ENCODE data around the gene SPTBN2.

The SPTBN2 gene

GRCh38 chr11:66729447-66729846, 431 bp upstream of the SPTBN2 start:
- no peak overlapping the region for H3K4me3 ChIP-seq (ENCODE audit: low read length in 2 of 2)
- H3K9me3 ChIP-seq (replicated peaks in 1 of 2; ENCODE audit: control insufficient read depth in 2 of 2, insufficient read depth in 1 of 2, low read depth in 1 of 2, low read length in 2 of 2) = no peaks in the 10 kb centered on the region
- H3K14ac ChIP-seq (ENCODE audit: low read length) = no peak overlapping the region
- H2BK15ac ChIP-seq (ENCODE audit: low read length) = no peak overlapping the region
- no peak overlapping the region for H4K91ac ChIP-seq (ENCODE audit: low read depth, low read length, poor library complexity)
- H3K4me2 ChIP-seq (ENCODE audit: insufficient read depth, low read length, poor library complexity, severe bottlenecking) = no peak overlapping the region
- peaks cover 9 to 20% of the 10 kb centered on the region in 2 donors for H3K4me1 ChIP-seq (ENCODE audit: control insufficient read depth in 2 of 2, insufficient read depth in 1 of 2, low read depth in 1 of 2, low read length in 2 of 2)
- H2BK12ac ChIP-seq (ENCODE audit: low read length) = no peak overlapping the region
- no peak overlapping the region for H4K8ac ChIP-seq (ENCODE audit: low read depth, low read length)
- DNase-seq (ENCODE audit: low spot score) = no peak
- H3K79me1 ChIP-seq (ENCODE audit: low read depth, low read length) = peaks cover 3% of the 10 kb centered on the region
- H2BK5ac ChIP-seq (ENCODE audit: low read length) = no peak overlapping the region
- no peak overlapping the region for H2AFZ ChIP-seq (ENCODE audit: low read length)
- no CpG with 5 or more reads among the region's 4 CpGs for WGBS, 2 donors (ENCODE audit: extremely low coverage in 2 of 2, insufficient read length in 2 of 2, insufficient replicate concordance in 1 of 2)
- H3K4ac ChIP-seq (ENCODE audit: low read length) = no peak overlapping the region
- no peak overlapping the region for H3K18ac ChIP-seq (ENCODE audit: low read length)
- no peak overlapping the region for H3K9ac ChIP-seq (ENCODE audit: low read depth, low read length, poor library complexity)
- no peak overlapping the region for H2AK5ac ChIP-seq (ENCODE audit: low read depth, low read length)
- H3K23ac ChIP-seq (ENCODE audit: low read depth, low read length, poor library complexity) = no peak overlapping the region
- H3K27me3 ChIP-seq (ENCODE audit: control insufficient read depth in 3 of 3, insufficient read depth in 3 of 3, low read depth in 1 of 3, low read length in 3 of 3) = peaks cover 0 to 31% (median 10%) of the 10 kb centered on the region in 3 experiments
- peaks cover 0 to 3% of the 10 kb centered on the region in 2 donors for H3K36me3 ChIP-seq (replicated peaks in 1 of 2; ENCODE audit: control insufficient read depth in 2 of 2, insufficient read depth in 2 of 2, low read length in 2 of 2)
- no peak overlapping the region for H3K27ac ChIP-seq (replicated peaks; ENCODE audit: low read length)
- H2BK120ac ChIP-seq (ENCODE audit: low read depth, low read length) = no peak overlapping the region

- peaks cover 0 to 3% of the 10 kb centered on the region in 2 donors for H3K36me3 ChIP-seq (replicated peaks in 1 of 2; ENCODE audit: control insufficient read depth in 2 of 2, insufficient read depth in 2 of 2, low read length in 2 of 2)
- H4K8ac ChIP-seq (ENCODE audit: low read depth, low read length) = no peak overlapping the region
- H3K4me1 ChIP-seq (ENCODE audit: control insufficient read depth in 2 of 2, insufficient read depth in 1 of 2, low read depth in 1 of 2, low read length in 2 of 2) = peaks cover 9 to 20% of the 10 kb centered on the region in 2 donors
- no peak overlapping the region for H2BK12ac ChIP-seq (ENCODE audit: low read length)
- H3K23ac ChIP-seq (ENCODE audit: low read depth, low read length, poor library complexity) = peak overlapping the region; percentile 52
- no peaks in the 10 kb centered on the region for H3K9me3 ChIP-seq (replicated peaks in 1 of 2; ENCODE audit: control insufficient read depth in 2 of 2, insufficient read depth in 1 of 2, low read depth in 1 of 2, low read length in 2 of 2)
- peak overlapping the region; percentile 73 to 92 for H3K4me3 ChIP-seq (ENCODE audit: low read length in 2 of 2)
- H2BK120ac ChIP-seq (ENCODE audit: low read depth, low read length) = peak overlapping the region; percentile 19
- H3K27me3 ChIP-seq (ENCODE audit: control insufficient read depth in 3 of 3, insufficient read depth in 3 of 3, low read depth in 1 of 3, low read length in 3 of 3) = peaks cover 0 to 30% (median 8%) of the 10 kb centered on the region in 3 experiments
- H3K4me2 ChIP-seq (ENCODE audit: insufficient read depth, low read length, poor library complexity, severe bottlenecking) = peak overlapping the region; percentile 92
- H3K4ac ChIP-seq (ENCODE audit: low read length) = no peak overlapping the region
- peak overlapping the region; percentile 51 for H2BK15ac ChIP-seq (ENCODE audit: low read length)
- no peak overlapping the region for H4K91ac ChIP-seq (ENCODE audit: low read depth, low read length, poor library complexity)
- H3K9ac ChIP-seq (ENCODE audit: low read depth, low read length, poor library complexity) = no peak overlapping the region
- DNase-seq (ENCODE audit: low spot score) = no peak
- peak overlapping the region; percentile 96 for H3K18ac ChIP-seq (ENCODE audit: low read length)
- peak overlapping the region; percentile 93 for H2AFZ ChIP-seq (ENCODE audit: low read length)
- no peak overlapping the region for H2BK5ac ChIP-seq (ENCODE audit: low read length)
- H3K79me1 ChIP-seq (ENCODE audit: low read depth, low read length) = peaks cover 3% of the 10 kb centered on the region
- no peak overlapping the region for H2AK5ac ChIP-seq (ENCODE audit: low read depth, low read length)
- WGBS, 2 donors (ENCODE audit: extremely low coverage in 2 of 2, insufficient read length in 2 of 2, insufficient replicate concordance in 1 of 2) = no CpG with 5 or more reads among the region's 114 CpGs
- peak overlapping the region; percentile 52 for H3K27ac ChIP-seq (replicated peaks; ENCODE audit: low read length)
- H3K14ac ChIP-seq (ENCODE audit: low read length) = no peak overlapping the region
These were observed 851 bp downstream of the SPTBN2 start for GRCh38 chr11:66728038-66728692.

GRCh38 chr11:66727282-66728037, 1.6 kb downstream of the SPTBN2 start:
- H3K27ac ChIP-seq (replicated peaks; ENCODE audit: low read length) = no peak overlapping the region
- no peak for DNase-seq (ENCODE audit: low spot score)
- peaks cover 0 to 27% (median 7%) of the 10 kb centered on the region in 3 experiments for H3K27me3 ChIP-seq (ENCODE audit: control insufficient read depth in 3 of 3, insufficient read depth in 3 of 3, low read depth in 1 of 3, low read length in 3 of 3)

GRCh38 chr11:66725647-66726046, 3.4 kb downstream of the SPTBN2 start:
- no peak overlapping the region for H3K14ac ChIP-seq (ENCODE audit: low read length)
- no peak overlapping the region for H2BK15ac ChIP-seq (ENCODE audit: low read length)
- H3K9me3 ChIP-seq (replicated peaks in 1 of 2; ENCODE audit: control insufficient read depth in 2 of 2, insufficient read depth in 1 of 2, low read depth in 1 of 2, low read length in 2 of 2) = no peaks in the 10 kb centered on the region
- H3K4me1 ChIP-seq (ENCODE audit: control insufficient read depth in 2 of 2, insufficient read depth in 1 of 2, low read depth in 1 of 2, low read length in 2 of 2) = peaks cover 12 to 25% of the 10 kb centered on the region in 2 donors
- no peak overlapping the region for H2BK120ac ChIP-seq (ENCODE audit: low read depth, low read length)
- no peak overlapping the region for H3K4me3 ChIP-seq (ENCODE audit: low read length in 2 of 2)
- no peak overlapping the region for H3K4me2 ChIP-seq (ENCODE audit: insufficient read depth, low read length, poor library complexity, severe bottlenecking)
- no peak overlapping the region for H2BK12ac ChIP-seq (ENCODE audit: low read length)
- H2AK5ac ChIP-seq (ENCODE audit: low read depth, low read length) = no peak overlapping the region
- peaks cover 3% of the 10 kb centered on the region for H3K79me1 ChIP-seq (ENCODE audit: low read depth, low read length)
- H3K27ac ChIP-seq (replicated peaks; ENCODE audit: low read length) = no peak overlapping the region
- no peak for DNase-seq (ENCODE audit: low spot score)
- no peak overlapping the region for H4K8ac ChIP-seq (ENCODE audit: low read depth, low read length)
- H3K9ac ChIP-seq (ENCODE audit: low read depth, low read length, poor library complexity) = no peak overlapping the region
- no peak overlapping the region for H3K23ac ChIP-seq (ENCODE audit: low read depth, low read length, poor library complexity)
- H2BK5ac ChIP-seq (ENCODE audit: low read length) = no peak overlapping the region
- no peak overlapping the region for H4K91ac ChIP-seq (ENCODE audit: low read depth, low read length, poor library complexity)
- H3K4ac ChIP-seq (ENCODE audit: low read length) = no peak overlapping the region
- WGBS, 2 donors (ENCODE audit: extremely low coverage in 2 of 2, insufficient read length in 2 of 2, insufficient replicate concordance in 1 of 2) = no CpG with 5 or more reads among the region's 10 CpGs
- peaks cover 0 to 22% (median 7%) of the 10 kb centered on the region in 3 experiments for H3K27me3 ChIP-seq (ENCODE audit: control insufficient read depth in 3 of 3, insufficient read depth in 3 of 3, low read depth in 1 of 3, low read length in 3 of 3)
- peaks cover 2 to 12% of the 10 kb centered on the region in 2 donors for H3K36me3 ChIP-seq (replicated peaks in 1 of 2; ENCODE audit: control insufficient read depth in 2 of 2, insufficient read depth in 2 of 2, low read length in 2 of 2)
- H2AFZ ChIP-seq (ENCODE audit: low read length) = no peak overlapping the region
- no peak overlapping the region for H3K18ac ChIP-seq (ENCODE audit: low read length)

More at GRCh38 chr11:66727282-66728037, 1.6 kb downstream of the SPTBN2 start:
- no peak overlapping the region for H3K4ac ChIP-seq (ENCODE audit: low read length)
- H3K18ac ChIP-seq (ENCODE audit: low read length) = peak overlapping the region; percentile 94
- peak overlapping the region; percentile 49 for H3K23ac ChIP-seq (ENCODE audit: low read depth, low read length, poor library complexity)
- peak overlapping the region; percentile 93 for H2AFZ ChIP-seq (ENCODE audit: low read length)
- H4K8ac ChIP-seq (ENCODE audit: low read depth, low read length) = no peak overlapping the region
- peak overlapping the region; percentile 92 for H3K4me2 ChIP-seq (ENCODE audit: insufficient read depth, low read length, poor library complexity, severe bottlenecking)
- no peaks in the 10 kb centered on the region for H3K9me3 ChIP-seq (replicated peaks in 1 of 2; ENCODE audit: control insufficient read depth in 2 of 2, insufficient read depth in 1 of 2, low read depth in 1 of 2, low read length in 2 of 2)
- peak overlapping the region; percentile 73 to 92 for H3K4me3 ChIP-seq (ENCODE audit: low read length in 2 of 2)
- H2AK5ac ChIP-seq (ENCODE audit: low read depth, low read length) = peak overlapping the region; percentile 6
- no peak overlapping the region for H2BK15ac ChIP-seq (ENCODE audit: low read length)
- H3K4me1 ChIP-seq (ENCODE audit: control insufficient read depth in 2 of 2, insufficient read depth in 1 of 2, low read depth in 1 of 2, low read length in 2 of 2) = peaks cover 9 to 20% of the 10 kb centered on the region in 2 donors
- no CpG with 5 or more reads among the region's 70 CpGs for WGBS, 2 donors (ENCODE audit: extremely low coverage in 2 of 2, insufficient read length in 2 of 2, insufficient replicate concordance in 1 of 2)
- H2BK120ac ChIP-seq (ENCODE audit: low read depth, low read length) = no peak overlapping the region
- H3K79me1 ChIP-seq (ENCODE audit: low read depth, low read length) = peaks cover 3% of the 10 kb centered on the region
- H3K9ac ChIP-seq (ENCODE audit: low read depth, low read length, poor library complexity) = peak overlapping the region; percentile 86
- H2BK12ac ChIP-seq (ENCODE audit: low read length) = peak overlapping the region; percentile 42
- H3K14ac ChIP-seq (ENCODE audit: low read length) = peak overlapping the region; percentile 77
- H2BK5ac ChIP-seq (ENCODE audit: low read length) = peak overlapping the region; percentile 83
- H4K91ac ChIP-seq (ENCODE audit: low read depth, low read length, poor library complexity) = no peak overlapping the region
- peaks cover 0 to 3% of the 10 kb centered on the region in 2 donors for H3K36me3 ChIP-seq (replicated peaks in 1 of 2; ENCODE audit: control insufficient read depth in 2 of 2, insufficient read depth in 2 of 2, low read length in 2 of 2)

Measured in neuronal stem cell (in vitro differentiated cells).